GM18951 (cell line): Measurements from ENCODE around the gene POLR2A.
"Not testable (repeated sequence)": the region's sequence is repeated elsewhere in the genome, so short reads cannot be mapped to it uniquely, and the experiment has no call there.

ENCODE experiments used
- POLR2A ChIP-seq: IDR thresholded peaks from 4 replicates; pipeline ENCODE4 v1.6.1; 2011; ENCODE audit warnings: mild to moderate bottlenecking; ENCODE audit not compliant: insufficient read length, insufficient read depth; ENCODE audit errors: extremely low read depth
- in situ Hi-C: fragments of 300-500 bp; cut with MboI; formaldehyde crosslinking; loops from one replicate; pipeline ENCODE4 v1.12.0; 2022; ENCODE audit warnings: low sequenced_read_pairs, mixed read lengths, inconsistent platforms; ENCODE audit not compliant: unreplicated experiment

POLR2A gene

DNA sequence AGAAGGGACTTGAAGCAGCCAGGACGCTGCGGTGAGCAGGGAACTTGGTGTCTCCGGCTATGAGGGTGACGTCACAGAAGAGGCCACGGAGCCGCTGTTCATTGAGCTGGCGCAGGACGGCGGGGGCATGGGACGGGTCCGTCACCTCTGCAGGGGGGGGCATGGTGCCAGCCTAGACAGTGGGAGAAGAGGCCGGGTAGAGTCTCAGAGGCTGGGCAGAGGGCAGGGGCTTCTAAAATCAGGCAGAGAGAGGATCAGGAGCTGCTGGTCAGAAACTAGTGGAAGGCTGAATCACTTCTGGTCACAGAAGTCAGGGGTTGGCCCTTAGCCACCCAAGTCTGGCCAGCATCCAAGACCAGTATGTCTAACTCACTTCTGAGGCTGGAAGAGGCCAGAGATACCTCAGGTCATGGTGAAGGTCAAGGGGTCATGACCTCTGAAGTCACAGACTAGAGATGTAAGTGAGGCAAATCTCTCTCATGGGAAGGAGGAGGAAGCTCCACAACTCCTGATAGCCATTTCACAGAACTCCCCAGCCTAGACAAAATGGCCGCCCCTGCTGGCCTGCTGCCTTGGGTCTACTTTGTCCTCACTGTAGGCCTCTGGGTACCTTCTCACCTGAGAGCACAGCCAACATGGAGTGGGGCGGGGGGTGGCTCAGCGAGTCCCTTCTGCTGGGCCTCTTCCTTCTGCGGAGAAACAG is 17.4 kb upstream of the POLR2A start:
- in situ Hi-C loops: no loop called here
- TF ChIP-seq POLR2A: no peak

- in situ Hi-C loops: no loop called here
- TF ChIP-seq POLR2A: no peak
These were observed 16.7 kb upstream of the POLR2A start for GRCh38 chr17:7467498-7467897.

DNA sequence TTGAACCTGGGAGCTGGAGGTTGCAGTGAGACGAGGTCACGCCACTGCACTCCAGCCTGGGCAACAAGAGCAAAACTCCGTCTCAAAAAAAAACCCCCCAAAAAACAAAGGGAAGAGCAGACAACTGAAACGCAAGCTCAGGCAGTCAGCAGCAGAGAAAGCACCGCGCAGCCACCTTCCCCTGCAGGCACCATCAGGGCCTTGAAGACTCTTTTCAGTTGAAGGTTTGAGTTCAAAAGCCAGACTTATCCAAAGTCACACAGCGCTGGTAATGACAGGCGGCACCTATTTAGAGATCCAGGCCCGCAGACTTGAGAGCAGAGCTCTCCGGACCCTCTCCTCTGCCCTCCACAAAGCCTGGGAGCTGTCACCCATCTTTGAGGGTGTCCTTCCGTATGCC is 15.9 kb upstream of the POLR2A start:
- in situ Hi-C loops: no loop called here
- no peak for TF ChIP-seq POLR2A

DNA sequence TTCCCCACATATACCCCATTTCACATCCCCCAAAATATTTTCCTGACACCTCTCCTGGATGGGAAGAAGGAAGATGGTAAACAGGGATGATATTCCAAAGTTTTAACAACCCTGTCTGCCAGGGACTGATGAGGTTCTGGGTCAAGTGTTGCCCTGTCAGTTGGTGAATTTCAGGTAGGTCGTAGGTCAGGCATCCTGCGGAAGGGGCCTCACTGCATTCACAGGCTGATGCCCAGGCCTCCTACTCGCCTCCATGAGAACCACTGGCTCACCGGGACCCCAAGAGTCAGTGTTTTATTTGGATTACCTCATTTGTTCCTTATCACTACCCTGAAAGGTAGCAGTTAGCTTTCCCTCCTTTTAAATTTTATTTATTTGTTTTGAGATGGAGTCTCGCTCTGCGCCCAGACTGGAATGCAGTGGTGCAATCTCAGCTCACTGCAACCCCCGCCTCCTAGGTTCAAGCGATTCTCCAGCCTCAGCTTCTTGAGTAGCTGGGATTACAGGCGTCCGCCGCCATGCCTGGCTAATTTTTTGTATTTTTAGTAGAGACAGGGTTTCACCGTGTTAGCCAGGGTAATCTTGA is 15.3 kb upstream of the POLR2A start:
- TF ChIP-seq POLR2A: no peak
- in situ Hi-C loops: no loop called here

DNA sequence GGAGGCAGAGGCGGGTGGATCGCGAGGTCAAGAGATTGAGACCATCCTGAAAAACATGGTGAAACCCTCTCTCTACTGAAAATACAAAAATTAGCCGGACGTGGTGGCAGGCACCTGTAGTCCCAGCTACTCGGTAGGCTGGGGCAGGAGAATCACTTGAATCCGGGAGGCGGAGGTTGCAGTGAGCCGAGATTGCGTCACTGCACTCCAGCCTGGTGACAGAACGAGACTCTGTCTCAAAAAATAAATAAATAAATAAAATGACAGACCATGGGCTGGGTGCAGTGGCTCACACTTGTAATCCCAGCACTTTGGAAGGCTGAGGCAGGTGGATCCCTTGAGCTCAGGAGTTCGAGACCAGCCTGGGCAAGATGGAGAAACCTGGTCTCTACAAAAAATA is 14.3 kb upstream of the POLR2A start:
- in situ Hi-C loops: not testable (repeated sequence)

- in situ Hi-C loops: not testable (repeated sequence)
These were observed 13.7 kb upstream of the POLR2A start for GRCh38 chr17:7470457-7470973.

DNA sequence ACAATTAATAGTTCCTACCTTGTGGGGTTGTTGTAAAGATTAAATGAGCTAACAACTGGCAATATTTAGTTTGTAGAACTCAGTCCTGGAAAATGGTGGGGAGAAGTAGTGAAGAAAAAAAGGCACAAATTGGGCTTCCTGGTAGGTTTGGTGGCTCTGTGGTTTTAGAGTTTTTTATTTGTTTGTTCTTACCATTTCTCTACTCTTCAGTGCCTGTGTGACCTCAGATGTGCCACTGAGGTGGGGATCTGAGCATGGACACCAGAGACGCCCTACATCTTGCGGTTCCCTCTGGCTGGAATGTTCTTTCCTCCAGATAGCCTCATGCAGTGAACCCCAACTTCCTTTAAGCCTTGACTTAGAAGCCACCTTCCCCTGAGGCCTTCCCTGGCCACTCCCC is 12.4 kb upstream of the POLR2A start:
- no peak for TF ChIP-seq POLR2A

DNA sequence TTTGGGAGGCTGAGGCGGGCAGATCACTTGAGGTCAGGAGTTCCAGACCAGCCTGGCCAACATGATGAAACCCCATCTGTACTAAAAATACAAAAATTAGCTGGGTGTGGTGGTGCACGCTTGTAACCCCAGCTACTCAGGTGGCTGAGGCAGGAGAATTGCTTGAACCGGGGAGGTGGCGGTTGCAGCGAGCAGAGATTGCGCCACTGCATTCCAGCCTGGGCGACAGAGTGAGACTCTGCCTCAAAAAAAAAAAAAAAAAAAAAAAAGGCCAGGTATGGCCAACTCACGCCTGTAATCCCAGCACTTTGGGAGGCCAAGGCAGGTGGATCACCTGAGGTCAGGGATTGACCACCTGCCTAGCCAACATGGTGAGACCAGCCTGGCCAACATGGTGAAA is 9.4 kb upstream of the POLR2A start:
- in situ Hi-C loops: not testable (repeated sequence)

More for the DNA sequence above, 12.4 kb upstream of the POLR2A start:
- in situ Hi-C loops: no loop called here

- in situ Hi-C loops: no loop called here
- no peak for TF ChIP-seq POLR2A
These were observed 8.3 kb upstream of the POLR2A start for GRCh38 chr17:7475764-7476422.

DNA sequence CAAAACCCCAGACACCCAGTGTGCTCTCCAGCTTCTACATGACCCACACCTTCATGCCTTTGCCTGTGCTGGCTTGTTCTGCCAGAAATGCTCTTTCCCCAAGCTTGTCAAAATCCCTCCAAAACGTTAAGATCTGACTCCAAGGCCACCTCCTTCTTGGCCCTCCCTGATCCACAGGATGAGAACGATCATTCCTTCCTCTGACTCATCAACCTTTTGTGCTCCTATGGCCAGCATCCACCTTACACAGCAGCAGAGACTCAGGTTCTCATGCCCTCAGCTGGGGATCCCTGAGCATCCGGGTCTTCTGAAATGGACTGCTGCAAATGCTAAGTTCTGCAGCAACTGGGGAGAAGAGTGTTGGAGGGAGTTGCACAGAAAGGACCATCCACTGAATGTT is 7.7 kb upstream of the POLR2A start:
- TF ChIP-seq POLR2A: no peak
- in situ Hi-C loops: no loop called here

GRCh38 chr17:7476951-7477350 is 7.2 kb upstream of the POLR2A start:
- in situ Hi-C loops: no loop called here
- no peak for TF ChIP-seq POLR2A

GRCh38 chr17:7477392-7478275 is 6.5 kb upstream of the POLR2A start:
- in situ Hi-C loops: no loop called here
- TF ChIP-seq POLR2A: no peak
